ENCODE results near the gene PRCP. TPM values are rescaled to one million over a fixed set of nuclear protein-coding genes. Genes with fewer than 3 reads are reported as not detected.
"Not testable (repeated sequence)": the region's sequence is repeated elsewhere in the genome, so short reads cannot be mapped to it uniquely, and the experiment has no call there.

Gene PRCP
- total RNA-seq, result 10 to 100 TPM; 22.1 to 22.5 TPM

DNA sequence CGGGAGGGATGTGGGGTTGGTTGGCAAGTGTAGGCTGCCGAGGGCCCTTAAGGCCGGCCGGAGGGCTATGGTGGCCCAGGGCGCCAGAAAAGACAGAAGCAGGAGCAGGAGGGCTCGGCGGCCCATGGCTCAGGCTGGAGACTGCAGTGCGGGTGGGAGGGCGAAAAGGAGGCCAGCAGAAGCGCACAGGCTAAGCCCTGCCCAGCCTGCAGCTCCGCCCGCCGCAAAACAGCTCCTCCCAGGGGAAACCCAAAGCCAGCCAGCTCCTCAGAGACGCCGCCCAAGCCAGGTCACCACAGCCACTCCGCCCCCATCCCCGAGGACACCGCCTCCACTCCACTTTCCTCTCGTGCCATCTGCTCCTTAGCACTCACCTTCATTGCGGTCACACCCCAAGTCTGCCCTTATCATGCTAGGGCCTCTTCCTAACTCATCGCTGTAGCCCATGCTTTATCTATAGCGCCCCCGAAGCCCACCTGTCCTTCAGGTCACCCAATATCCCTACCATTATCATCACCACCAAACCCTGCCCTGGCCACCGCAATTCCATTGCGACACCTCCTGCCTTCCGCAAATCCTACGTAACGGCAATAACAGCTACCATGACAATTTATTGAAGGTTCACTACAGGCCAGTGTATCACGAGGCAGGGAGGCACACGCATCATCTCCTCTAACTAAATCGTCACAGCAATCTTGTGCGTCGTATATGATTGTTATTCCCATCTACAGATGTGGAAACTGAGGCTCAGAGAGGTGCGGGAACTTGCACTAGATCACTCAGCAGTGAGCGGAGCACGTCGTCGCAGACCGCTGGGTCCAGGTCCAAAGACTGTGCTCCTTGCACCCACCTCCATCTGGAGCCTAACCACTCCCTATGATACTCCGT, at the start of gene PRCP:
TSS of gene PRCP (minus strand) at position 154 of the 888 bp plus-strand sequence. CDS start at position 126, 28 bp downstream.
- Mint-ChIP-seq H3K4me3 (peak within 1 kb of the TSS; percentile 96), H3K27ac (peak within 1 kb of the TSS; percentile 98), H3K36me3 (ENCODE audit: low read depth) (peaks cover 2% of the 10 kb centered on the region), H3K4me1 (peaks cover 46% of the 10 kb centered on the region), H3K27me3 (no peaks in the 10 kb centered on the region), H3K9me3 (no peaks in the 10 kb centered on the region)
- peak; percentile 96 for DNase-seq
- POLR2A ChIA-PET, result interaction anchor here (1.1 kb wide), 1 partner anchor 257 kb away, joined by 5 read pairs; the partner anchor contains the start of gene PCF11
- CTCF ChIA-PET, result interaction anchor here (0.5 to 2.7 kb wide), 9 partner anchors 10 to 350 kb away, joined by 3 to 9 read pairs (median 4); no protein-coding TSS in a partner anchor

DNA sequence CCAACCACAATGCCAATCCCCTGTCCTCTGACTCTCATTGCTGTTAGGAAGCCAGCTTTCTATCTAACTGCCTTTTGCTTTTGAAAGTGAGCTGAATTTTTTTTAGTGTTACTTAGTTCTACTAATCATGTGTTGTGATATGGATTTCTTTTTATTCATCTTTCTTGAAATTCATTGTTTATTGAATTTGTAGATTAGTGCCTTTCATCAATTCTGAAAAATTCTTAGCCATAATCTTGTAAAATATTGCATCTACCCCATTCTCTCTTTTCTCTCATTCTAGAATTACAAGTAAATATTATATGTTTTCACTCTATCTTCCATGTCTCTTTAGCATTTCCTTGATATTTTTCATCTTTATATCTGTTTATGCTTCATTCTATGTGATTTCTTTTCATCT, 49.1 kb upstream of the PRCP start:
- Mint-ChIP-seq H3K27ac (no peak overlapping the region), H3K9me3 (peaks cover 24% of the 10 kb centered on the region), H3K36me3 (ENCODE audit: low read depth) (peaks cover 34% of the 10 kb centered on the region), H3K4me1 (peaks cover 8% of the 10 kb centered on the region), H3K4me3 (no peak overlapping the region), H3K27me3 (peaks cover 10% of the 10 kb centered on the region)
- DNase-seq, result no peak
- ChIA-PET POLR2A (no interaction called here), CTCF (no interaction called here)

DNA sequence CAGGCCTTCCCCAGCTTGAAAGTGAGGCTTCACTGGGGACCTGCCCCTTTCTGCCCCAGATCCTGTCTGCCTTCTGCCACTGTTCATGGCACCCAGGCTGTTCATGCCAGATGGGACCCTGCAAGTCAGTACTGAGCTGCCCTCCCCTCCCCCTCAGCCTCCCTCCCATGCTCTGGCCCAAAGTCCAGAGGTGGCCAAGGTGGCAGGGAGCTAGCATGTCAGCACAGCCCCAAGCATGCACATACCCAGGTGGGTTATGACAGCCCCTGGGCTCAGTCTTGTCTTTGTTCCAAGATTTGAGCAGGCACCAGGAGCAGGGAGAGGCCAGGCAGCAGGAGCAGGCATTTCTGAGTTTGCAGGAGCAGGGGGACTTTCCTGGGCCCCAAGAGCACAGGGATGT, 45.5 kb upstream of the PRCP start:
- CTCF ChIA-PET, result interaction anchor here (1.1 to 1.3 kb wide), 2 partner anchors 9 to 14 kb away, joined by 3 read pairs; no protein-coding TSS in a partner anchor
- Mint-ChIP-seq H3K4me3 (no peak overlapping the region), H3K27me3 (no peaks in the 10 kb centered on the region), H3K4me1 (no peaks in the 10 kb centered on the region), H3K9me3 (peaks cover 16% of the 10 kb centered on the region), H3K36me3 (ENCODE audit: low read depth) (peaks cover 14% of the 10 kb centered on the region), H3K27ac (no peak overlapping the region)
- DNase-seq, result no peak
- POLR2A ChIA-PET, result interaction anchor here (0.6 kb wide), 1 partner anchor 20 kb away, joined by 3 read pairs; no protein-coding TSS in a partner anchor

DNA sequence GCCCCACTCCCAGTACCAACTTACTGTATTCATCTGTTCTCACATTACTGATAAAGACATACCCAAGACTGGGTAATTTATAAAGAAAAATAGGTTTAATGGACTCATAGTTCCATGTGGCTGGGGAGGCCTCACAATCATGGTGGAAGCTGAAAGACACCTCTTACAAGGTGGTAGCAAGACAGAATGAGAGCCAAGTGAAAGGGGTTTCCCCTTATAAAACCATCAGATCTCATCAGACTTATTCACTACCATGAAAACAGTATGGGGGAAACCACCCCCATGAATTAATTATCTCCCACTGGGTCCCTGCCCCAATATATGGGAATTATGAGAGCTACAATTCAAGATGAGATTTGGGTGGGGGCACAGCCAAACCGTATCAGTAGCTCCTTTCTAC, 44.8 kb upstream of the PRCP start:
- CTCF ChIA-PET, result interaction anchor here (1.1 kb wide), 1 partner anchor 13 kb away, joined by 3 read pairs; no protein-coding TSS in a partner anchor

GRCh38 chr11:82944198-82944597, 44.0 kb upstream of the PRCP start:
- H3K27ac Mint-ChIP-seq, result no peak overlapping the region
- ChIA-PET POLR2A (no interaction called here), CTCF (no interaction called here)
- H3K4me3 Mint-ChIP-seq, result no peak overlapping the region
- H3K27me3 Mint-ChIP-seq, result no peaks in the 10 kb centered on the region
- peaks cover 20% of the 10 kb centered on the region for H3K9me3 Mint-ChIP-seq
- DNase-seq, result no peak
- H3K36me3 Mint-ChIP-seq (ENCODE audit: low read depth), result peaks cover 20% of the 10 kb centered on the region
- no peaks in the 10 kb centered on the region for H3K4me1 Mint-ChIP-seq

More for the DNA sequence above, 44.8 kb upstream of the PRCP start:
- DNase-seq, POLR2A ChIA-PET, H3K27me3 Mint-ChIP-seq, H3K4me3 Mint-ChIP-seq, H3K4me1 Mint-ChIP-seq, H3K27ac Mint-ChIP-seq: not testable (repeated sequence)
- peaks cover 19% of the 10 kb centered on the region for H3K9me3 Mint-ChIP-seq
- H3K36me3 Mint-ChIP-seq (ENCODE audit: low read depth), result peaks cover 17% of the 10 kb centered on the region

DNA sequence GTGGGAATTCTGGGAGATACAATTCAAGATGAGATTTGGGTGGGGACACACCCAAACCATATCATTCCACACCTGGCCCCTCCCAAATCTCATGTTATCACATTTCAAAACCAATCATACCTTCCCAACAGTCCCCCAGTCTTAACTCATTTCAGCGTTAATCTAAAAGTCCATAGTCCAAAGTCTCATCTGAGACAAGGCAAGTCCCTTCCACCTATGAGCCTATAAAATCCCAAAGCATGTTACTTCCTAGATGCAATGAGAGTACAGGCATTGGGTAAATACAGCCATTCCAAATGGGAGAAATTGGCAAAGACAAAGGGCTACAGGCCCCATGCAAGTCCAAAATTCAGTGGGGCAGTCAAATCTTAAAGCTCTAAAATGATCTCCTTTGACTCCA, 43.2 kb upstream of the PRCP start:
- H3K4me1 Mint-ChIP-seq, POLR2A ChIA-PET, H3K27me3 Mint-ChIP-seq, DNase-seq, H3K27ac Mint-ChIP-seq, H3K4me3 Mint-ChIP-seq: not testable (repeated sequence)
- peaks cover 23% of the 10 kb centered on the region for H3K9me3 Mint-ChIP-seq
- H3K36me3 Mint-ChIP-seq (ENCODE audit: low read depth), result peaks cover 20% of the 10 kb centered on the region
- CTCF ChIA-PET, result interaction anchor here (1.2 kb wide), 1 partner anchor 13 kb away, joined by 4 read pairs; no protein-coding TSS in a partner anchor

- no peaks in the 10 kb centered on the region for H3K27me3 Mint-ChIP-seq
- no peak overlapping the region for H3K27ac Mint-ChIP-seq
- peaks cover 23% of the 10 kb centered on the region for H3K9me3 Mint-ChIP-seq
- H3K36me3 Mint-ChIP-seq (ENCODE audit: low read depth), result peaks cover 20% of the 10 kb centered on the region
- no peak overlapping the region for H3K4me3 Mint-ChIP-seq
- no peaks in the 10 kb centered on the region for H3K4me1 Mint-ChIP-seq
- CTCF ChIA-PET, result interaction anchor here (1.0 to 3.1 kb wide), 4 partner anchors 12 to 14 kb away, joined by 3 to 17 read pairs (median 4); no protein-coding TSS in a partner anchor
- POLR2A ChIA-PET, result no interaction called here
- no peak for DNase-seq
These were observed 42.1 kb upstream of the PRCP start for GRCh38 chr11:82942376-82942775.

- Mint-ChIP-seq H3K36me3 (ENCODE audit: low read depth) (peaks cover 30% of the 10 kb centered on the region), H3K27ac (no peak overlapping the region), H3K27me3 (no peaks in the 10 kb centered on the region), H3K4me3 (no peak overlapping the region), H3K9me3 (peaks cover 23% of the 10 kb centered on the region), H3K4me1 (no peaks in the 10 kb centered on the region)
- ChIA-PET CTCF (interaction anchor here (1.2 kb wide), 1 partner anchor 214 kb away, joined by 3 read pairs; no protein-coding TSS in a partner anchor), POLR2A (interaction anchor here (0.5 kb wide), 1 partner anchor 69 kb away, joined by 3 read pairs; no protein-coding TSS in a partner anchor)
- no peak for DNase-seq
These were observed 39.2 kb upstream of the PRCP start for GRCh38 chr11:82939456-82939855.

DNA sequence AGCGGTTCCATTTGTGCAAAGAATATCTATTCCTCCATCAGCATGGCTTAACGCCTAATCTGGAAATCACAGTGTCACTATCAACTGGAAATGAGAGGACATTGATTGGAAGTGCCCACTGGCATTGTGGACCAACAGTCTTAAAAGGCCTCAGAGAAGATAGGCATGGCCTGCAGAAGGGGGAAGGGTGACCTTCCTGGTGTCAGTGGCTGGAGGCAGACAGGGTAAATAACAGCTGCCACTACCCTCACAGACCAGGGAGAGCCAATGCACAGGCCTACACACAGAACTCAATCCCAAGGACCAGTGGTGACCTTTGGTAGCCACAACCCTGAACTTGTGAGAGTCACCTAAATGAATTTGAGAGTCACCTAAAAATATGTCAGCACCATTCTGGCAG, 37.3 kb upstream of the PRCP start:
- Mint-ChIP-seq H3K36me3 (ENCODE audit: low read depth) (peaks cover 43% of the 10 kb centered on the region), H3K27me3 (no peaks in the 10 kb centered on the region), H3K27ac (no peak overlapping the region), H3K4me3 (no peak overlapping the region), H3K9me3 (peaks cover 18% of the 10 kb centered on the region), H3K4me1 (peaks cover 3% of the 10 kb centered on the region)
- ChIA-PET CTCF (interaction anchor here (1.3 kb wide), 1 partner anchor 18 kb away, joined by 3 read pairs; no protein-coding TSS in a partner anchor), POLR2A (no interaction called here)
- DNase-seq, result no peak

DNA sequence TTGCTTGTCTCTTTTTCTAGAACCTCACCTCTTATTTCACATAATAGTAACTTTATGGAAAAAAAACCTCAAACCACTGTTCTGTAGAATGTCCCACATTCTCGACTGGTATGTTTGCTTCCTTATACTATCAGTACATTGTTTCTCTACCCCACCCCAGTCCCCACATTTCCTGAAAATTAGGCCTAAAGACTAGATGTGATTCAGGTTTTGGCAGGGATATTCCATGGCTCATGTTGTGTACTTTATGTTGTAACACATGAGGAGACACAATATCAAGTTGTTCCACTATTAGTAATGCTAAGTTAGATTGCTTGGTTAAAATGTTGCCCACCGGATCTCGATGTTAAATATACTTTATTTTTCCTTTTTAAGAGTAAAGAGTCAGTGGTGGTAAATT, 36.0 kb upstream of the PRCP start:
- peaks cover 10% of the 10 kb centered on the region for H3K9me3 Mint-ChIP-seq
- H3K4me1 Mint-ChIP-seq, result peaks cover 13% of the 10 kb centered on the region
- peaks cover 44% of the 10 kb centered on the region for H3K36me3 Mint-ChIP-seq (ENCODE audit: low read depth)
- no peak overlapping the region for H3K27ac Mint-ChIP-seq
- ChIA-PET POLR2A (no interaction called here), CTCF (no interaction called here)
- no peak overlapping the region for H3K4me3 Mint-ChIP-seq
- DNase-seq, result no peak
- H3K27me3 Mint-ChIP-seq, result no peaks in the 10 kb centered on the region

DNA sequence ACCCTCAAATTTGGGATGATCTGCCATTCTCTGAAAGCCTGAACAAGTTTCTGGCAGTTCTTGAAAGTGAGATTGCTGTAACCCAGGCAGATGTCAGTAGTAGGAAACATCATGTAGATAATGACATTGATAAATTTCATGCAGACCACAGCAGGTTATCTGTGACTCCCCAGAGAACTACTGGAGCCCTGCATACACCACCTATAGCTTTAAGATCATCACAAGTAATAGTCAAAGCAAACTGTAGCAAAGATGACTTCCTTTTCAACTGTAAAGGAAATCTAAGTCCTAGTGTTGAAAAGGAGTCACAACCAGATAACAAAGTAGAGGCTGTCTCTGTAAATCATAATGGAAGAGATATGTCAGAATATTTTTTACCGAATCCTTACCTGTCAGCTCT, 32.3 kb upstream of the PRCP start:
- no peak for DNase-seq
- H3K4me3 Mint-ChIP-seq, result no peak overlapping the region
- ChIA-PET CTCF (interaction anchor here (0.6 to 1.2 kb wide), 2 partner anchors 13 to 131 kb away, joined by 3 read pairs; no protein-coding TSS in a partner anchor), POLR2A (interaction anchor here (0.5 kb wide), 1 partner anchor 247 kb away, joined by 3 read pairs; no protein-coding TSS in a partner anchor)
- H3K27ac Mint-ChIP-seq, result no peak overlapping the region
- H3K36me3 Mint-ChIP-seq (ENCODE audit: low read depth), result peaks cover 42% of the 10 kb centered on the region
- H3K4me1 Mint-ChIP-seq, result peaks cover 17% of the 10 kb centered on the region
- H3K9me3 Mint-ChIP-seq, result no peaks in the 10 kb centered on the region
- no peaks in the 10 kb centered on the region for H3K27me3 Mint-ChIP-seq

GRCh38 chr11:82930734-82931133, 30.5 kb upstream of the PRCP start:
- no peaks in the 10 kb centered on the region for H3K27me3 Mint-ChIP-seq
- H3K36me3 Mint-ChIP-seq (ENCODE audit: low read depth), result peaks cover 38% of the 10 kb centered on the region
- H3K4me3 Mint-ChIP-seq, result no peak overlapping the region
- peaks cover 22% of the 10 kb centered on the region for H3K4me1 Mint-ChIP-seq
- no peak for DNase-seq
- no peaks in the 10 kb centered on the region for H3K9me3 Mint-ChIP-seq
- no peak overlapping the region for H3K27ac Mint-ChIP-seq
- ChIA-PET POLR2A (no interaction called here), CTCF (interaction anchor here (0.7 to 1.3 kb wide), 2 partner anchors 10 to 12 kb away, joined by 4 read pairs; no protein-coding TSS in a partner anchor)

DNA sequence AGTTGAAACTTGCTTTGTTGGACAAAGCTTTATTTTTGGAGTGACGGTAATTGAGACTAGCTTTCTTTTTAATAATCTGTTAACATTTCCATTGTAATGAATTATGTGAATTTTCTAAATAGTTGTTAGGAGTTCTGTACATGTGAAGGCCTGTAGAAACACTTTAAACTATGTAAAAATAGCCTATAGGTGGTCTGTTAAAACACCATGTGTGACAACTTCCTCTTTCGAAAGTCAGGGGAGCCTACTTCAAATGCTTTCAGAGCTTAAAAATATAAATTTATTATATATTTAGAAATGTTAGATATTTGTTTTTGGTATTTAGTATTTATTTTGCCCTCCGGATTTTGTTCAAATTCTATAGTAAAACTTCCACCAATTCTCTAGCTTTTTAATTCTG, 30.0 kb upstream of the PRCP start:
- POLR2A ChIA-PET, result no interaction called here
- Mint-ChIP-seq H3K9me3 (no peaks in the 10 kb centered on the region), H3K4me1 (peaks cover 22% of the 10 kb centered on the region), H3K36me3 (ENCODE audit: low read depth) (peaks cover 35% of the 10 kb centered on the region), H3K4me3 (no peak overlapping the region), H3K27ac (no peak overlapping the region), H3K27me3 (no peaks in the 10 kb centered on the region)
- CTCF ChIA-PET, result interaction anchor here (0.6 to 1.3 kb wide), 4 partner anchors 12 to 304 kb away, joined by 3 to 5 read pairs (median 4); no protein-coding TSS in a partner anchor
- no peak for DNase-seq
